HG03095 (cell line): Measurements from ENCODE around the gene CCDC102B.
"Not testable (repeated sequence)": the region's sequence is repeated elsewhere in the genome, so short reads cannot be mapped to it uniquely, and the experiment has no call there.

Experiments used
- ATAC-seq: cut with Tn5 transposase; IDR thresholded peaks from one replicate; pipeline ENCODE4 v1.9.1; 2021; ENCODE audit warnings: moderate library complexity; ENCODE audit not compliant: unreplicated experiment

CCDC102B gene

GRCh38 chr18:68797871-68798270 is at the start of gene CCDC102B:
TSS of gene CCDC102B (plus strand) at chr18:68798080. CDS start at chr18:68836764, 38,684 bp downstream.
- ATAC-seq = no peak

GRCh38 chr18:68757126-68757525 is 40.8 kb upstream of the CCDC102B start:
- ATAC-seq = no peak

- no peak for ATAC-seq
Measured at GRCh38 chr18:68759308-68759707, 38.6 kb upstream of the CCDC102B start.

- ATAC-seq = no peak
Measured at GRCh38 chr18:68763083-68763482, 34.8 kb upstream of the CCDC102B start.

- ATAC-seq = no peak
Measured at GRCh38 chr18:68764016-68764415, 33.9 kb upstream of the CCDC102B start.

- no peak for ATAC-seq
Measured at GRCh38 chr18:68766433-68766832, 31.4 kb upstream of the CCDC102B start.

GRCh38 chr18:68769461-68769860 is 28.4 kb upstream of the CCDC102B start:
- no peak for ATAC-seq

GRCh38 chr18:68772268-68772667 is 25.6 kb upstream of the CCDC102B start:
- ATAC-seq = no peak

- no peak for ATAC-seq
Measured at GRCh38 chr18:68778280-68778886, 19.5 kb upstream of the CCDC102B start.

- ATAC-seq = no peak
Measured at GRCh38 chr18:68779169-68779568, 18.7 kb upstream of the CCDC102B start.

- ATAC-seq = no peak
Measured at GRCh38 chr18:68780802-68781635, 16.9 kb upstream of the CCDC102B start.

- ATAC-seq = no peak
Measured at GRCh38 chr18:68783506-68783905, 14.4 kb upstream of the CCDC102B start.

GRCh38 chr18:68784071-68784470 is 13.8 kb upstream of the CCDC102B start:
- ATAC-seq = no peak

GRCh38 chr18:68790290-68790689 is 7.6 kb upstream of the CCDC102B start:
- not testable (repeated sequence) for ATAC-seq

- no peak for ATAC-seq
Measured at GRCh38 chr18:68791801-68792200, 6.1 kb upstream of the CCDC102B start.

GRCh38 chr18:68793951-68794350 is 3.9 kb upstream of the CCDC102B start:
- ATAC-seq = no peak

- ATAC-seq = no peak
Measured at GRCh38 chr18:68796936-68797690, 767 bp upstream of the CCDC102B start.

- ATAC-seq = no peak
Measured at GRCh38 chr18:68800075-68800474, 2.2 kb downstream of the CCDC102B start.

- ATAC-seq = no peak
Measured at GRCh38 chr18:68803356-68803755, 5.5 kb downstream of the CCDC102B start.

GRCh38 chr18:68817584-68817983 is 19.7 kb downstream of the CCDC102B start:
- no peak for ATAC-seq

GRCh38 chr18:68818584-68818983 is 20.7 kb downstream of the CCDC102B start:
- ATAC-seq = no peak

GRCh38 chr18:68822926-68823325 is 25.0 kb downstream of the CCDC102B start:
- ATAC-seq = no peak
